Right atrium auricular region (tissue), 2 donors: ENCODE results near the gene CARD11. TPM values are rescaled to one million over a fixed set of nuclear protein-coding genes. Genes with fewer than 3 reads are reported as not detected.

Source experiments
- DNase-seq: peaks from one replicate; pipeline ENCODE4 v3.0.0-alpha.2; 2019; ENCODE audit warnings: low spot score
- H3K27ac ChIP-seq, 2 donors: fragments of 200-600 bp; sonication (generic); 1 replicate in 1 of 2; 2 replicates in 1 of 2; pipeline ENCODE4 v1.5.1; 2016 to 2019
- H3K27me3 ChIP-seq, 2 donors: fragments of 200-600 bp; sonication (generic); one replicate each; pipeline versions ENCODE4 v1.5.1 to v1.6.0; 2017 to 2019
- H3K36me3 ChIP-seq: fragments of 200-600 bp; sonication (generic); one replicate; pipeline ENCODE4 v1.5.1; 2016
- H3K4me1 ChIP-seq, 2 donors: fragments of 200-600 bp; sonication (generic); one replicate each; pipeline versions ENCODE4 v1.5.1 to v1.6.0; 2017 to 2019
- H3K4me3 ChIP-seq, 2 donors: fragments of 200-600 bp; sonication (generic); 1 replicate in 1 of 2; 2 replicates in 1 of 2; pipeline ENCODE4 v1.5.1; 2017 to 2019; ENCODE audit warnings: mild to moderate bottlenecking in 1 of 2, moderate library complexity in 1 of 2
- H3K9me3 ChIP-seq, 2 donors: fragments of 200-600 bp; sonication (generic); one replicate each; pipeline ENCODE4 v1.5.1; 2019
- total RNA-seq, 2 donors: library from RNA; depleted of rRNA; stranded (reverse); fragments of >200 nt; gene quantifications; one replicate each; pipeline ENCODE4 v1.1.0, GENCODE V29; 2016
- TF ChIP-seq, protein P1 (sequence below), 2 donors: fragments of 200-600 bp; sonication (generic); IDR thresholded peaks; one replicate each; pipeline ENCODE4 v1.5.1; 2019; ENCODE audit warnings: antibody characterized with exemption in 2 of 2

The CARD11 gene
- total RNA-seq, 2 donors from 2014 or later = 0.22 to 0.55 TPM

DNA sequence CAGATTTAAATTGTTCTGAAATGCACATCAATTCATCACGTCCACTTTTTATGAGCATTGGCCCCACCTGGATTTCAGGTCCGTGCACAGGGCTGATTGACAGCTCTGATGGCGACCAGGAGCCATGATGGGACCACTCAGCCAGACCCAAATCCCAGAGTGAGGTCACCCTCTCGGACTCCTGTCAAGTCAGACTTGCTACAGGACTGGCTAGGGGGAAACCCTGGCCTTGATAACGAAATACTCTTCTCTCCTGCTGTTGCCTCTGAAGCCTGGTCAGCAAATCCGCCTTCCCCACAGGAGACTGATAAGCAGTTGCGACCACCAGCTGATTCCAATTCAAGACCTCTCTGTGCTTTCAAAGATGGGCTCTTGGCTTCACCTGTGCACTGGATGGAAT lies 76.4 kb downstream of the CARD11 start:
- H3K4me3 ChIP-seq = no peak overlapping the region
- no peak for DNase-seq

DNA sequence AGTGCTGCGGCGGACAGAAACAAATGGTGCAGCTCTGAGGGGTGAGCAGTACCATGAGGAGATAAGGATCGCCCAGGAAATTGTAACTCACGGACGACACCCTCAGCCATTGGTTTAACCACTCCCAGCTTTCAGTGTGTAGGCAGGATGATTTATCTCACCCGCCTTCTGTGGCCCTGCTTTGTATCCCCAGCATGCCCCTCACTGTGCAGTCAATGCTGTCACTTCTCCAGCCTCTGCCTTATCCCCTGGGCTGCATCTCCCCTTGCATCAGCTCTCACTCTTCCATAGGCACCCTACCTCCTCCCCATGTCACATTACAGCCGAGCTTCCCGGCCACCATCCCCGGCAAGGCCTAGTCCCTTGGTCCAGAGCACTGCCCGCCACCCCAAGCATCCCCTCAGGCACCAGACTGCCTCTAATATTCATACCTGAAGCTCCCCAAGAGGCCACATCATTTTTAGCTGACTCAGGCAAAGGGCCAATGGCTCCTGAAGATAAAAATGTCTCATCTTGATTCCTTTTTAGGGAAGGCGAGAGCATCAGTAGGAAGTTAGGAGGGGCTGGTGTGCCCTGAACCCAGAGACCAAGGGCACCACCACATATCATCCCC lies 77.1 kb downstream of the CARD11 start:
- H3K36me3 ChIP-seq = no peaks in the 10 kb centered on the region
- H3K4me1 ChIP-seq = no peaks in the 10 kb centered on the region
- TF ChIP-seq, protein P1, sequence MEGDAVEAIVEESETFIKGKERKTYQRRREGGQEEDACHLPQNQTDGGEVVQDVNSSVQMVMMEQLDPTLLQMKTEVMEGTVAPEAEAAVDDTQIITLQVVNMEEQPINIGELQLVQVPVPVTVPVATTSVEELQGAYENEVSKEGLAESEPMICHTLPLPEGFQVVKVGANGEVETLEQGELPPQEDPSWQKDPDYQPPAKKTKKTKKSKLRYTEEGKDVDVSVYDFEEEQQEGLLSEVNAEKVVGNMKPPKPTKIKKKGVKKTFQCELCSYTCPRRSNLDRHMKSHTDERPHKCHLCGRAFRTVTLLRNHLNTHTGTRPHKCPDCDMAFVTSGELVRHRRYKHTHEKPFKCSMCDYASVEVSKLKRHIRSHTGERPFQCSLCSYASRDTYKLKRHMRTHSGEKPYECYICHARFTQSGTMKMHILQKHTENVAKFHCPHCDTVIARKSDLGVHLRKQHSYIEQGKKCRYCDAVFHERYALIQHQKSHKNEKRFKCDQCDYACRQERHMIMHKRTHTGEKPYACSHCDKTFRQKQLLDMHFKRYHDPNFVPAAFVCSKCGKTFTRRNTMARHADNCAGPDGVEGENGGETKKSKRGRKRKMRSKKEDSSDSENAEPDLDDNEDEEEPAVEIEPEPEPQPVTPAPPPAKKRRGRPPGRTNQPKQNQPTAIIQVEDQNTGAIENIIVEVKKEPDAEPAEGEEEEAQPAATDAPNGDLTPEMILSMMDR (IDR thresholded peaks at IDR 0.05) = no peak
- DNase-seq = no peak
- no peaks in the 10 kb centered on the region for H3K27me3 ChIP-seq
- H3K27ac ChIP-seq = no peak overlapping the region
- H3K9me3 ChIP-seq = peaks cover 0 to 17% of the 10 kb centered on the region in 2 donors
- H3K4me3 ChIP-seq = no peak overlapping the region

More for the DNA sequence above, 76.4 kb downstream of the CARD11 start:
- Histone ChIP-seq H3K27ac (no peak overlapping the region), H3K27me3 (no peaks in the 10 kb centered on the region), H3K36me3 (no peaks in the 10 kb centered on the region), H3K4me1 (no peaks in the 10 kb centered on the region), H3K9me3 (peaks cover 0 to 17% of the 10 kb centered on the region in 2 donors)
- TF ChIP-seq, protein P1 (IDR thresholded peaks at IDR 0.05) = no peak

DNA sequence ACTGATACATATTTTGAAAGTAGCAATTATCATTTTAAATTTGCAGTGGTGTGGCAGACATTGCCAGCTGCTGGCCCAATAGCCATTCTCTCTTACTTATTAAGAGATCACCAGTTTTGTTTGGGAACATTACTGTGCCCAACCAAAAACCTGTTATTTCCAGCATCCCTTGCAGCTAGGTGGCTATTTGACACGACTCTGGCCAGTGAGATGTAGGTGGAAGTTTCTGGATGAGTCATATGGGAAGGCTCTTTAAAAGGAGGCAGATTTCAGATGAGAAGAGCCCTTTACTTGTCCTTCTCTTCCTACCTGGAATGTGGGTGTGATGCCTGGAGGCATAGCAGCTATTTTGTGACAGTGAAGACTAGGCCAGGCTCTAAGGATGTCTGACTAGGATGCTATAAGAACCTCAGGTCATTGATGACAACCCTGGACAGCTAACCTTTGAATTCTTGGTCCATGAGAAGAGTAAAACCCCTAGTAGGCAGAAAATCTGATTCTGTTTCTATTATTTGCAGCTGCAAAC lies 77.9 kb downstream of the CARD11 start:
- no peak for DNase-seq
- TF ChIP-seq, protein P1 (IDR thresholded peaks at IDR 0.05) = no peak
- Histone ChIP-seq H3K27ac (no peak overlapping the region), H3K27me3 (no peaks in the 10 kb centered on the region), H3K4me3 (no peak overlapping the region), H3K36me3 (no peaks in the 10 kb centered on the region), H3K4me1 (no peaks in the 10 kb centered on the region), H3K9me3 (peaks cover 0 to 17% of the 10 kb centered on the region in 2 donors)

DNA sequence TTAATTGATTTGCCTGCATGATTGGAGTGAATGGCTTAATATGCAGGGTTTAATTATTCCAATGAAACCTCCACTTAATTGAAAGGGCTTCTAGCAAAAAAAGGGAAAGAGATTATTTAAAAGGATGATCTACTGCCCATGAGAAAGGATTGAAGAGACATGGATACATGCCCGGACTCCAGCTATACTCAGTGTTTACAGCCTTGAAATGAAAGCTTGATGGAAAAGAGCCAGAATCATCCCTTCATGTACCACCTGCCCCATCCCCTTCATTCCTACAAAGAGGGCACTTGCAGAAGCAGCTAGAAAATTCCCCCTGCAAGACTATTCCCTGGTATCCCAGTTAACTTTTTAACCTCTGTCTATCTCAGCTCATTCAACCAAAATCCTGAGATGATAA lies 78.4 kb downstream of the CARD11 start:
- H3K36me3 ChIP-seq = no peaks in the 10 kb centered on the region
- DNase-seq = no peak
- H3K9me3 ChIP-seq = peaks cover 0 to 17% of the 10 kb centered on the region in 2 donors
- TF ChIP-seq, protein P1 (IDR thresholded peaks at IDR 0.05) = no peak
- no peak overlapping the region for H3K4me3 ChIP-seq
- no peaks in the 10 kb centered on the region for H3K27me3 ChIP-seq
- H3K27ac ChIP-seq = no peak overlapping the region
- no peaks in the 10 kb centered on the region for H3K4me1 ChIP-seq

DNA sequence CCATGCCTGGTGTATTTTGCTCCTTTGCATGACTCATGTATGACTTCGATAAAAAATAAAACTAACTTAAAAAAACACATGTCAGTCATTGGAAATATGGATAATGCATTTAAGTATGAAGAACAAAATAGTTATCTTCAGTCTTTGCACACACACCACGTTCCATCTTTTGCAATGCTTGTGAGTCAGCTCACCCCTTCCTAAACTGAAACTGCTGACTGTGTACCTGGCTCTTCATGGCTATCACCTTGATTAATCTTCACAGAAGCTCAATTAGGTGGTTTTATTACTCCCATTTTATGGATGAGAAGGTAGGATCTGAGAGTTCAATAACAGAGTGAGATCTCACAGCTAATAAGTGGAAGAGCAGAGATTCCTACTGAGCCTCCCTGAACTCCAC lies 79.5 kb downstream of the CARD11 start:
- TF ChIP-seq, protein P1 (IDR thresholded peaks at IDR 0.05) = no peak
- H3K27ac ChIP-seq = no peak overlapping the region

DNA sequence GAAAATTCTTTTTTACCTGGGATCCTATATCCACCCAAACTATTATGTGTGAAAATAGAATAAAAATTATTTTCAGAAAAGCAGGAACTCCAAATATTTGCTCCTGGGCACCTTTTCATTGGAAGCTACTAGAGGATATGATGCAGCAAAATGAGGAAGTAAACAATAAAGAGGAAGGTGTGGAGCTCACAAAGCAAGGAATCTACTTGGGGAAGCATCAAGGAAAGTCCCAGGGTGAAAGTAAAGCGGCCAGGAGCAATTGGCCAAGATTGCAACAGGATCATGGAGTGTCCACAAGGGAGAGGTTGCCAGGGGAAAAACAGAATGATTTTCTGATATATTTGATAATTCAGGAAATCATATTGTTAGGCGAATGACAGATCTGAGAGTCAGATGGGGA lies 80.8 kb downstream of the CARD11 start:
- Histone ChIP-seq H3K4me3 (no peak overlapping the region), H3K27me3 (no peaks in the 10 kb centered on the region), H3K9me3 (peaks cover 0 to 17% of the 10 kb centered on the region in 2 donors), H3K36me3 (no peaks in the 10 kb centered on the region), H3K27ac (no peak overlapping the region), H3K4me1 (no peaks in the 10 kb centered on the region)
- DNase-seq = no peak
- TF ChIP-seq, protein P1 (IDR thresholded peaks at IDR 0.05) = no peak

More for the DNA sequence above, 79.5 kb downstream of the CARD11 start:
- DNase-seq = no peak
- Histone ChIP-seq H3K36me3 (no peaks in the 10 kb centered on the region), H3K4me3 (no peak overlapping the region), H3K9me3 (peaks cover 0 to 17% of the 10 kb centered on the region in 2 donors), H3K4me1 (no peaks in the 10 kb centered on the region), H3K27me3 (no peaks in the 10 kb centered on the region)
